Ishikawa (cell line): ENCODE results near the gene CADM2.

Source experiments
- EP300 ChIP-seq: IDR thresholded peaks from 2 replicates; pipeline ENCODE4 v1.6.1; 2012; ENCODE audit warnings: borderline replicate concordance
- RAD21 ChIP-seq: IDR thresholded peaks from 2 replicates; pipeline ENCODE4 v1.6.1; 2012; ENCODE audit warnings: low read depth
- TAF1 ChIP-seq: IDR thresholded peaks from 2 replicates; pipeline ENCODE4 v1.6.1; 2012; ENCODE audit warnings: low read depth, mild to moderate bottlenecking
- TEAD4 ChIP-seq: IDR thresholded peaks from 2 replicates; pipeline ENCODE4 v1.6.1; 2012
- TF ChIP-seq, protein P1 (sequence below): IDR thresholded peaks from 2 replicates; pipeline ENCODE4 v1.6.1; 2012; ENCODE audit warnings: low read depth, mild to moderate bottlenecking
- TF ChIP-seq, protein P2 (sequence below): IDR thresholded peaks from 2 replicates; pipeline ENCODE4 v1.6.1; 2012
- TF ChIP-seq, protein P3 (sequence below): IDR thresholded peaks from 2 replicates; pipeline ENCODE4 v1.6.1; 2012

DNA sequence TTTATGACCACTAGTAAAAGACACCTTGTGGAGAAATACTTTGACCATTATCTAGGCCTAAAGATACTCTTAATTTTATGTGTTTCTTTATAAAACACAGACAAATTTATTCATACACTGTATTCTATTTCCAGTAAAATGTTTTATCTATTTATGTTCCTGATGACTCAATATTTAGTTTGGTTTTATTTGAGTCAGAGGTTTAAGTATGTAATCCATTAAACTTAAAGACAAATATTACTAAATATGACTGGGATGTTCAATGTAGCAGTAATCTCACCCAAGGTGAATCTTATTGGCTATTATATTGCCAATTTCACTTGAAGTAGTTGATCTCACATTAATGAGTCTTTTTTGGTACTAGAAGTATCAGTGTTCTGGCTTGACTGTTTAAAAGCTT is 799.7 kb downstream of the CADM2 start:
- TF ChIP-seq TAF1 (no peak), EP300 (no peak), RAD21 (no peak), TEAD4 (no peak)
- TF ChIP-seq, protein P1, sequence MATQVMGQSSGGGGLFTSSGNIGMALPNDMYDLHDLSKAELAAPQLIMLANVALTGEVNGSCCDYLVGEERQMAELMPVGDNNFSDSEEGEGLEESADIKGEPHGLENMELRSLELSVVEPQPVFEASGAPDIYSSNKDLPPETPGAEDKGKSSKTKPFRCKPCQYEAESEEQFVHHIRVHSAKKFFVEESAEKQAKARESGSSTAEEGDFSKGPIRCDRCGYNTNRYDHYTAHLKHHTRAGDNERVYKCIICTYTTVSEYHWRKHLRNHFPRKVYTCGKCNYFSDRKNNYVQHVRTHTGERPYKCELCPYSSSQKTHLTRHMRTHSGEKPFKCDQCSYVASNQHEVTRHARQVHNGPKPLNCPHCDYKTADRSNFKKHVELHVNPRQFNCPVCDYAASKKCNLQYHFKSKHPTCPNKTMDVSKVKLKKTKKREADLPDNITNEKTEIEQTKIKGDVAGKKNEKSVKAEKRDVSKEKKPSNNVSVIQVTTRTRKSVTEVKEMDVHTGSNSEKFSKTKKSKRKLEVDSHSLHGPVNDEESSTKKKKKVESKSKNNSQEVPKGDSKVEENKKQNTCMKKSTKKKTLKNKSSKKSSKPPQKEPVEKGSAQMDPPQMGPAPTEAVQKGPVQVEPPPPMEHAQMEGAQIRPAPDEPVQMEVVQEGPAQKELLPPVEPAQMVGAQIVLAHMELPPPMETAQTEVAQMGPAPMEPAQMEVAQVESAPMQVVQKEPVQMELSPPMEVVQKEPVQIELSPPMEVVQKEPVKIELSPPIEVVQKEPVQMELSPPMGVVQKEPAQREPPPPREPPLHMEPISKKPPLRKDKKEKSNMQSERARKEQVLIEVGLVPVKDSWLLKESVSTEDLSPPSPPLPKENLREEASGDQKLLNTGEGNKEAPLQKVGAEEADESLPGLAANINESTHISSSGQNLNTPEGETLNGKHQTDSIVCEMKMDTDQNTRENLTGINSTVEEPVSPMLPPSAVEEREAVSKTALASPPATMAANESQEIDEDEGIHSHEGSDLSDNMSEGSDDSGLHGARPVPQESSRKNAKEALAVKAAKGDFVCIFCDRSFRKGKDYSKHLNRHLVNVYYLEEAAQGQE = no peak
- TF ChIP-seq, protein P2, sequence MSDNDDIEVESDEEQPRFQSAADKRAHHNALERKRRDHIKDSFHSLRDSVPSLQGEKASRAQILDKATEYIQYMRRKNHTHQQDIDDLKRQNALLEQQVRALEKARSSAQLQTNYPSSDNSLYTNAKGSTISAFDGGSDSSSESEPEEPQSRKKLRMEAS = no peak
- TF ChIP-seq, protein P3, sequence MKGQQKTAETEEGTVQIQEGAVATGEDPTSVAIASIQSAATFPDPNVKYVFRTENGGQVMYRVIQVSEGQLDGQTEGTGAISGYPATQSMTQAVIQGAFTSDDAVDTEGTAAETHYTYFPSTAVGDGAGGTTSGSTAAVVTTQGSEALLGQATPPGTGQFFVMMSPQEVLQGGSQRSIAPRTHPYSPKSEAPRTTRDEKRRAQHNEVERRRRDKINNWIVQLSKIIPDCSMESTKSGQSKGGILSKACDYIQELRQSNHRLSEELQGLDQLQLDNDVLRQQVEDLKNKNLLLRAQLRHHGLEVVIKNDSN = no peak
